GM23338 (cell line): Measurements from ENCODE around the gene MAPK8IP3.

ENCODE experiments used
- CREB1 ChIP-seq: fragments of 250-450 bp; sonication (Bioruptor Pico); IDR thresholded peaks from 2 replicates; pipeline ENCODE4 v1.5.0; 2020; ENCODE audit warnings: low read depth, mild to moderate bottlenecking, moderate library complexity
- CTCF ChIP-seq, 2 experiments: fragments of 200-600 bp in 1 of 2; sonication (generic) in 1 of 2; conservative IDR thresholded peaks; 2 replicates each; pipeline versions ENCODE4 v1.5.1 to v1.6.1; 2016 to 2017; ENCODE audit warnings: antibody characterized with exemption in 2 of 2, low read depth in 2 of 2, mild to moderate bottlenecking in 2 of 2, moderate library complexity in 1 of 2
- ETS1 ChIP-seq: IDR thresholded peaks from 2 replicates; pipeline ENCODE4 v1.6.1; 2016; ENCODE audit warnings: antibody characterized with exemption
- EZH2 ChIP-seq: fragments of 200-600 bp; sonication (generic); IDR thresholded peaks from one replicate; pipeline ENCODE4 v1.8.0; 2017; ENCODE audit warnings: antibody characterized with exemption, mild to moderate bottlenecking, low read depth; ENCODE audit not compliant: unreplicated experiment
- EZH2phosphoT487 ChIP-seq: fragments of 200-600 bp; sonication (generic); IDR thresholded peaks from one replicate; pipeline ENCODE4 v1.8.1; 2018; ENCODE audit warnings: antibody characterized with exemption; ENCODE audit not compliant: unreplicated experiment
- JUNB ChIP-seq: IDR thresholded peaks from one replicate; pipeline ENCODE4 v1.6.1; 2016; ENCODE audit warnings: antibody characterized with exemption; ENCODE audit not compliant: unreplicated experiment
- NANOG ChIP-seq: IDR thresholded peaks from 2 replicates; pipeline ENCODE4 v1.6.1; 2016; ENCODE audit warnings: antibody characterized with exemption, borderline replicate concordance
- POLR2AphosphoS5 ChIP-seq: IDR thresholded peaks from 2 replicates; pipeline ENCODE4 v1.6.1; 2016; ENCODE audit warnings: antibody characterized with exemption, low read depth
- REST ChIP-seq: IDR thresholded peaks from one replicate; pipeline ENCODE4 v1.6.1; 2018; ENCODE audit warnings: antibody characterized with exemption; ENCODE audit not compliant: unreplicated experiment
- ZNF331 ChIP-seq: fragments of 250-450 bp; sonication (Bioruptor Pico); IDR thresholded peaks from 2 replicates; pipeline ENCODE4 v1.5.0; 2020; ENCODE audit warnings: low read depth, mild to moderate bottlenecking, moderate library complexity

- TF ChIP-seq CTCF (conservative IDR thresholded peaks at IDR 0.05; ENCODE audit: low read depth in 2 of 2) (no peak), POLR2AphosphoS5 (no peak), EZH2 (no peak), REST (no peak), EZH2phosphoT487 (no peak), NANOG (no peak), CREB1 (CRISPR knock-in tag) (no peak), ETS1 (no peak), JUNB (no peak), ZNF331 (CRISPR knock-in tag) (no peak)
These were observed 54.9 kb downstream of the MAPK8IP3 start for GRCh38 chr16:1760911-1761310.
